Measurements from ENCODE around the gene FLYWCH1.

Gene FLYWCH1
- 3.9 to 44.3 (median 22.1) reads per million in 17 experiments for total RNA-seq

GRCh38 chr16:2911638-2912329 is at the start of gene FLYWCH1:
Gene FLYWCH1 (plus strand): TSS chr16:2911931. CDS start chr16:2929686, 17,755 bp downstream.
- DNase-seq, result peak; percentile 98 to 100 (median 100)

- DNase-seq, result peak in 3 of 4 experiments; percentile 32 to 56 (median 44)
Measured at GRCh38 chr16:2865651-2866050, 46.1 kb upstream of the FLYWCH1 start.

GRCh38 chr16:2866431-2866830 is 45.3 kb upstream of the FLYWCH1 start:
- DNase-seq, result no peak

GRCh38 chr16:2867661-2867986 is 44.1 kb upstream of the FLYWCH1 start:
- DNase-seq, result no peak

- DNase-seq, result peak; percentile 96 to 98 (median 98)
Measured at GRCh38 chr16:2867987-2868789, 43.5 kb upstream of the FLYWCH1 start.

GRCh38 chr16:2871926-2872325 is 39.8 kb upstream of the FLYWCH1 start:
- no peak for DNase-seq

- DNase-seq, result no peak
Measured at GRCh38 chr16:2874032-2874911, 37.5 kb upstream of the FLYWCH1 start.

- DNase-seq, result peak; percentile 88 to 94 (median 92)
Measured at GRCh38 chr16:2874912-2875362, 36.8 kb upstream of the FLYWCH1 start.

- DNase-seq, result no peak
Measured at GRCh38 chr16:2879854-2880508, 31.8 kb upstream of the FLYWCH1 start.

- DNase-seq, result peak; percentile 29 to 67 (median 46)
Measured at GRCh38 chr16:2881783-2882649, 29.7 kb upstream of the FLYWCH1 start.

GRCh38 chr16:2882650-2883457 is 28.9 kb upstream of the FLYWCH1 start, which contains the start of gene FLYWCH2:
Gene FLYWCH2 (plus strand): TSS chr16:2883215. CDS start chr16:2896450, 13,235 bp downstream.
- DNase-seq, result peak; percentile 98 to 99 (median 99)

GRCh38 chr16:2883458-2883908 is 28.2 kb upstream of the FLYWCH1 start:
- DNase-seq, result peak in 2 of 4 experiments; percentile 30 to 44

GRCh38 chr16:2884041-2884451 is 27.7 kb upstream of the FLYWCH1 start:
- no peak for DNase-seq

GRCh38 chr16:2894231-2894630 is 17.5 kb upstream of the FLYWCH1 start:
- DNase-seq, result no peak

- no peak for DNase-seq
Measured at GRCh38 chr16:2895813-2896212, 15.9 kb upstream of the FLYWCH1 start.

- no peak for DNase-seq
Measured at GRCh38 chr16:2896480-2897010, 15.2 kb upstream of the FLYWCH1 start.

GRCh38 chr16:2897110-2897509 is 14.6 kb upstream of the FLYWCH1 start:
- DNase-seq, result no peak

- DNase-seq, result no peak
Measured at GRCh38 chr16:2898831-2899563, 12.7 kb upstream of the FLYWCH1 start.

GRCh38 chr16:2899564-2900072 is 12.1 kb upstream of the FLYWCH1 start:
- DNase-seq, result no peak

Measured in suppressor macrophage (primary cell).